Gastroesophageal sphincter (tissue), 3 donors: ENCODE data around the gene GNAQ.

Experiments used
- CTCF ChIP-seq, 4 experiments: fragments of 200-600 bp in 2 of 4; fragments of 450-650 bp in 2 of 4; sonication (generic) in 1 of 4; IDR thresholded peaks; one replicate each; pipeline ENCODE4 v1.5.1; 2017 to 2019; ENCODE audit warnings: antibody characterized with exemption in 4 of 4, mild to moderate bottlenecking in 2 of 4, moderate library complexity in 2 of 4
- EP300 ChIP-seq: sonication (generic); formaldehyde crosslinking; IDR thresholded peaks from one replicate; pipeline ENCODE4 v1.6.1; 2017; ENCODE audit warnings: antibody characterized with exemption, mild to moderate bottlenecking
- POLR2A ChIP-seq, 2 donors: fragments of 450-650 bp; IDR thresholded peaks; one replicate each; pipeline ENCODE4 v1.6.1; 2017; ENCODE audit warnings: antibody characterized with exemption in 2 of 2, mild to moderate bottlenecking in 2 of 2, moderate library complexity in 1 of 2
- POLR2AphosphoS5 ChIP-seq: sonication (generic); formaldehyde crosslinking; IDR thresholded peaks from one replicate; pipeline ENCODE4 v1.6.1; 2017; ENCODE audit warnings: antibody characterized with exemption

- no peak for TF ChIP-seq CTCF (IDR thresholded peaks at IDR 0.05)
- TF ChIP-seq POLR2A (IDR thresholded peaks at IDR 0.05): no peak
- TF ChIP-seq EP300: no peak
- no peak for TF ChIP-seq POLR2AphosphoS5
Measured at GRCh38 chr9:77672183-77672582, 359.4 kb downstream of the GNAQ start.
